Gastrocnemius medialis (tissue), 4 donors: Measurements from ENCODE around the gene RB1.

ENCODE experiments used
- CTCF ChIP-seq, 5 experiments: fragments of 450-650 bp in 3 of 5; fragments of 200-600 bp in 2 of 5; sonication (generic) in 2 of 5; IDR thresholded peaks in 4 of 5; conservative IDR thresholded peaks in 1 of 5; 1 replicate in 4 of 5; 2 replicates in 1 of 5; pipeline ENCODE4 v1.5.1; 2016 to 2019; ENCODE audit warnings: antibody characterized with exemption in 5 of 5, mild to moderate bottlenecking in 3 of 5, moderate library complexity in 3 of 5
- POLR2A ChIP-seq, 2 donors: fragments of 450-650 bp; IDR thresholded peaks; one replicate each; pipeline ENCODE4 v1.6.1; 2017; ENCODE audit warnings: antibody characterized with exemption in 2 of 2, mild to moderate bottlenecking in 2 of 2, moderate library complexity in 2 of 2

GRCh38 chr13:48496271-48497161 is 193.0 kb downstream of the RB1 start:
- no peak for TF ChIP-seq CTCF (IDR thresholded peaks at IDR 0.05 in 4 of 5, conservative IDR thresholded peaks at IDR 0.05 in 1 of 5)
- no peak for TF ChIP-seq POLR2A (IDR thresholded peaks at IDR 0.05)
